Endothelial cell of umbilical vein (primary cell): ENCODE results near the gene PAPPA. TPM values are rescaled to one million over a fixed set of nuclear protein-coding genes. Genes with fewer than 3 reads are reported as not detected.

Experiments used
- BruUV-seq: library from RNA; stranded (reverse); fragments of 400-500 nt; replicated peaks from 2 replicates; lab custom pipeline; 2021; lab: Mats Ljungman, UMichigan
- CTCF ChIA-PET: fragments of 300-600, 350-600 bp; sonication (Branson Sonifier 250); formaldehyde crosslinking; loops from one replicate; lab custom pipeline; 2021; ENCODE audit warnings: antibody characterized with exemption, inconsistent platforms; lab: Charles Lee
- POLR2A ChIA-PET: fragments of 300-600, 350-600 bp; sonication (Branson Sonifier 250); formaldehyde crosslinking; loops from one replicate; lab custom pipeline; 2021; ENCODE audit warnings: antibody characterized with exemption, inconsistent platforms; lab: Charles Lee
- DNase-seq: peaks from one replicate; pipeline ENCODE4 v3.0.0-alpha.2; 2011; ENCODE audit warnings: low read depth, low spot score
- FAIRE-seq: peaks from 2 replicates; lab custom pipeline; 2011; peaks lifted over from hg19 to GRCh38; lab: Jason Lieb, UNC
- H2AFZ ChIP-seq: 2 replicates; pipeline ENCODE4 v1.6.0; 2012; ENCODE audit warnings: low read depth, low read length, control low read depth, inconsistent platforms
- H3K27ac ChIP-seq: 2 replicates; pipeline ENCODE4 v1.5.1; 2011; ENCODE audit warnings: low read depth, mild to moderate bottlenecking, control low read depth, low read length, moderate library complexity; ENCODE audit not compliant: insufficient read depth
- H3K27me3 ChIP-seq, 2 experiments: 2 replicates each; pipeline versions ENCODE4 v1.6.0 to v1.6.1; 2011; ENCODE audit warnings: low read length in 2 of 2, mixed read lengths in 1 of 2; ENCODE audit not compliant: control insufficient read depth in 2 of 2, insufficient read depth in 2 of 2
- H3K36me3 ChIP-seq, 2 experiments: 2 replicates in 1 of 2; 3 replicates in 1 of 2; pipeline ENCODE4 v1.5.1; 2011; ENCODE audit warnings: low read length in 2 of 2, mild to moderate bottlenecking in 1 of 2, moderate library complexity in 1 of 2; ENCODE audit not compliant: control insufficient read depth in 2 of 2, insufficient read depth in 2 of 2; ENCODE audit errors: extremely low read depth in 1 of 2
- H3K4me1 ChIP-seq: 3 replicates; pipeline ENCODE4 v1.5.1; 2011; ENCODE audit warnings: mild to moderate bottlenecking, low read length; ENCODE audit not compliant: control insufficient read depth, insufficient read depth; ENCODE audit errors: extremely low read depth
- H3K4me2 ChIP-seq: 2 replicates; pipeline ENCODE4 v1.6.1; 2011; ENCODE audit warnings: low read length, control low read depth, mixed read lengths; ENCODE audit not compliant: insufficient read depth
- H3K4me3 ChIP-seq, 3 experiments: fragments of 200-600 bp in 1 of 3; sonication (generic), shearing (Covaris generic) in 1 of 3; replicated peaks in 1 of 3; 2 replicates each; pipeline ENCODE4 v1.5.1; 2011 to 2016; ENCODE audit warnings: control low read depth in 3 of 3, low read length in 3 of 3, mild to moderate bottlenecking in 2 of 3, inconsistent platforms in 1 of 3, low read depth in 1 of 3, moderate library complexity in 1 of 3; ENCODE audit not compliant: insufficient read depth in 1 of 3
- H3K79me2 ChIP-seq: 2 replicates; pipeline ENCODE4 v1.6.0; 2012; ENCODE audit warnings: low read length, inconsistent platforms; ENCODE audit not compliant: control insufficient read depth, insufficient read depth
- H3K9ac ChIP-seq: replicated peaks from 2 replicates; pipeline ENCODE3; 2011; ENCODE audit warnings: low read length, control low read depth; ENCODE audit not compliant: insufficient read depth; ENCODE audit errors: extremely low read depth
- H3K9me1 ChIP-seq: replicated peaks from 3 replicates; pipeline ENCODE4 v1.6.0; 2011; ENCODE audit warnings: mild to moderate bottlenecking, low read length; ENCODE audit not compliant: control insufficient read depth, insufficient read depth; ENCODE audit errors: extremely low read depth
- H3K9me3 ChIP-seq: replicated peaks from 2 replicates; pipeline ENCODE4 v1.5.1; 2012; ENCODE audit warnings: low read length, inconsistent platforms; ENCODE audit not compliant: control insufficient read depth, insufficient read depth
- H4K20me1 ChIP-seq: replicated peaks from 2 replicates; pipeline ENCODE3; 2011; ENCODE audit warnings: mild to moderate bottlenecking, low read length; ENCODE audit not compliant: control insufficient read depth, insufficient read depth; ENCODE audit errors: extremely low read depth
- CTCF ChIP-seq, 2 donors: IDR thresholded peaks; 1 replicate in 1 of 2; 2 replicates in 1 of 2; pipeline ENCODE4 v1.5.1; 2011; ENCODE audit warnings: low read length in 2 of 2, mild to moderate bottlenecking in 2 of 2, moderate library complexity in 2 of 2, control low read depth in 1 of 2, inconsistent platforms in 1 of 2, low read depth in 1 of 2; ENCODE audit not compliant: insufficient read depth in 1 of 2; ENCODE audit errors: extremely low read depth in 1 of 2
- EZH2 ChIP-seq: IDR thresholded peaks from 2 replicates; pipeline ENCODE4 v1.6.1; 2012; ENCODE audit warnings: borderline replicate concordance, low read depth, mild to moderate bottlenecking, moderate library complexity, low read length, inconsistent platforms; ENCODE audit not compliant: severe bottlenecking
- FOS ChIP-seq: IDR thresholded peaks from 2 replicates; pipeline ENCODE4 v1.6.1; 2011; ENCODE audit warnings: mild to moderate bottlenecking, low read length, moderate library complexity, borderline replicate concordance; ENCODE audit not compliant: insufficient read depth
- GATA2 ChIP-seq: IDR thresholded peaks from 2 replicates; pipeline ENCODE4 v1.7.0; 2011; ENCODE audit warnings: low read depth, mild to moderate bottlenecking, moderate library complexity, mixed read lengths, low read length; ENCODE audit not compliant: insufficient read length, insufficient read depth
- JUN ChIP-seq: IDR thresholded peaks from 2 replicates; pipeline ENCODE4 v1.6.1; 2011; ENCODE audit warnings: borderline replicate concordance, low read depth; ENCODE audit not compliant: insufficient read length, insufficient read depth
- MAX ChIP-seq: IDR thresholded peaks from 2 replicates; pipeline ENCODE4 v1.6.1; 2011; ENCODE audit not compliant: insufficient read depth, insufficient read length
- MYC ChIP-seq: IDR thresholded peaks from one replicate; pipeline ENCODE4 v1.6.1; 2011; ENCODE audit warnings: mild to moderate bottlenecking, low read depth, low read length
- POLR2A ChIP-seq: IDR thresholded peaks from 2 replicates; pipeline ENCODE4 v1.6.1; 2012; ENCODE audit warnings: low read depth, mild to moderate bottlenecking, control low read depth, low read length
- POLR2AphosphoS5 ChIP-seq: IDR thresholded peaks from 2 replicates; pipeline ENCODE4 v1.6.1; 2012; ENCODE audit warnings: low read depth, mild to moderate bottlenecking, control low read depth, low read length, moderate library complexity; ENCODE audit not compliant: insufficient read depth
- dilution Hi-C: fragments of 300-500 bp; cut with MboI; formaldehyde crosslinking; loops from one replicate; pipeline ENCODE4 v1.15.0; 2019; ENCODE audit warnings: low sequenced_read_pairs; ENCODE audit not compliant: extremely low pct_ligation_motif_present
- intact Hi-C: fragments of 100-400 bp; cut with micrococcal nuclease; formaldehyde crosslinking; loops from one replicate; pipeline ENCODE4 v1.10.0; 2022
- polyA plus RNA-seq, 4 experiments: library from polyadenylated mRNA; depleted of rRNA in 3 of 4; stranded (reverse) in 3 of 4; unstranded in 1 of 4; fragments of >200 nt; gene quantifications; 2 replicates each; pipeline versions ENCODE4 v1.2.1 to v1.2.3, GENCODE V29; 2011 to 2012; ENCODE audit warnings: missing spikeins in 1 of 4
- total RNA-seq: library from RNA; stranded (reverse); gene quantifications from 2 replicates; pipeline ENCODE4 v1.2.3, GENCODE V29; 2021

PAPPA gene
- total and polyA plus RNA-seq, 2 donors (not counting 3 experiments of a cell fraction or from before 2014, with no cell fraction given), result 0.13 to 0.41 TPM

- Histone ChIP-seq H3K36me3 (no peaks in the 10 kb centered on the region), H2AFZ (no peak overlapping the region), H3K79me2 (no peaks in the 10 kb centered on the region), H3K9me3 (no peaks in the 10 kb centered on the region), H3K9ac (no peak overlapping the region), H3K9me1 (no peaks in the 10 kb centered on the region), H3K4me1 (no peaks in the 10 kb centered on the region), H3K4me2 (no peak overlapping the region), H4K20me1 (no peaks in the 10 kb centered on the region), H3K27ac (no peak overlapping the region), H3K27me3 (no peaks in the 10 kb centered on the region), H3K4me3 (no peak overlapping the region)
- POLR2A ChIA-PET, result no interaction called here
- DNase-seq, result no peak
- TF ChIP-seq EZH2, result no peak
- no peak for TF ChIP-seq POLR2AphosphoS5
- TF ChIP-seq MYC, result no peak
- TF ChIP-seq FOS, result no peak
- TF ChIP-seq MAX, result no peak
- TF ChIP-seq CTCF (IDR thresholded peaks at IDR 0.05; ENCODE audit: extremely low read depth in 1 of 2, insufficient read depth in 1 of 2, low read depth in 1 of 2, low read length in 2 of 2), result no peak
- TF ChIP-seq JUN, result no peak
- no peak for TF ChIP-seq POLR2A
- no peak for TF ChIP-seq GATA2
- no TSS peak for BruUV-seq
- dilution Hi-C loops (no loop called here), intact Hi-C loops (no loop called here)
- CTCF ChIA-PET, result no interaction called here
- no peak for FAIRE-seq
These were observed 156.5 kb downstream of the PAPPA start for GRCh38 chr9:116309900-116310611.
